HUES48 (cell line): ENCODE results near the gene SIRT4.

Experiments used
- H3K27ac ChIP-seq: one replicate; pipeline ENCODE4 v1.7.0; 2013; ENCODE audit warnings: low read depth, low read length, inconsistent platforms
- H3K27me3 ChIP-seq: 2 replicates; pipeline ENCODE4 v1.6.1; 2013; ENCODE audit warnings: mild to moderate bottlenecking, low read length; ENCODE audit not compliant: control insufficient read depth, insufficient read depth
- H3K36me3 ChIP-seq: 2 replicates; pipeline ENCODE4 v1.6.1; 2013; ENCODE audit warnings: low read length; ENCODE audit not compliant: control insufficient read depth, insufficient read depth
- H3K4me1 ChIP-seq: 2 replicates; pipeline ENCODE4 v1.6.1; 2013; ENCODE audit warnings: mild to moderate bottlenecking, low read length; ENCODE audit not compliant: control insufficient read depth, insufficient read depth
- H3K4me3 ChIP-seq: 2 replicates; pipeline ENCODE4 v1.5.1; 2013; ENCODE audit warnings: mild to moderate bottlenecking, low read depth, low read length
- H3K9ac ChIP-seq: 2 replicates; pipeline ENCODE4 v1.6.1; 2013; ENCODE audit warnings: mild to moderate bottlenecking, low read depth, low read length, moderate library complexity
- H3K9me3 ChIP-seq: 2 replicates; pipeline ENCODE4 v1.6.1; 2013; ENCODE audit warnings: low read length; ENCODE audit not compliant: control insufficient read depth, insufficient read depth

The SIRT4 gene

DNA sequence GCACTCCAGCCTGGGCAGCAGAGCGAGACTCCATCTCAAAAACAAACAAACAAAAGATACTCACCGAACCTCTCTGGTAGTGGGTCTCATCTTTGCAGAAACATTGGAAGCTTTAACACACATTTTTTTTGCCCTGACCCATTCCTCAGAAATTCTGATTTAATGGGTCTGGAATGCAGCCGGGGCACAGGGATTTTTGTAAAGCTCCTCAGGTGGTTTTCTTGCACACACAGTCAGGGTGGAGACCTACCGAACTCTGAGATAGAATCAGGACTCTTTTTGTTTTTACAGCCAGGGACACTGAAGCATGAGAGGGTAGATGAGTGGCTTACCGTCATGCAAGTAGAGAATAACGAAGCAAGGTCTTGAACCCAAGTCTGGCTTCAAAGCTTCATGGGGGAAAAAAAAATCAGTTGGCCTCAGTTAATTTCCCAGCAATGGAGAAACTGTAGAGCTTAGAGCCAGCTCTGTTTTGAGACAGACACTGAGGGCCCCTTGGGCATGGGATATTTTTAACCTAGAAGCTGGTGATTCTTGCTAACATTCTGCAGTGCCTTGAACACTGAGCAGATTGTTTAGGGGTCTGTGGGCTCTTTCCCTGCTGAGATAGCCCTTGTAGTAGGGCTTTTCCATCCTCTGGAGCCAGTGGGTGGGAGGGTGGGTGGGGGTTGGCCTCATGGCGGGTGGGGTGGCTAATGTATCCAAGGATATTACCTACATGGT, 15.2 kb upstream of the SIRT4 start:
- H3K9ac ChIP-seq, result no peak overlapping the region
- H3K36me3 ChIP-seq, result no peaks in the 10 kb centered on the region

DNA sequence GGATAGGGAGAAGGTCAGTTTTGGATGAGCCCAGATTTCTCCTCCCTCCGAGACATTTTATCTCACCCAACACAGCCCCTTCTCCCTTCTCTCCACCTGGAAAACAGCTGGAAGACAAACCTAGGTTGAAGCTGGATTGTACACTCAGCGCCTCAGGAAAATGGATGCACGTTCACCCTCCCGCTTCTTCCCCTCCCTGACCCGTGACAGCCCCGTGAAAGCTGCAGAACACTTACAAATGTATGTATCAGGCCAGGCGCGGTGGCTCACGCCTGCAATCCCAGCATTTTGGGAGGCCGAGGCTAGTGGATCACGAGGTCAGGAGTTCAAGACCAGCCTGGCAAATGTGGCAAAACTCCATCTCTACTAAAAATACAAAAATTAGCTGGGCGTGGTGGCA, 14.6 kb upstream of the SIRT4 start:
- H3K27ac ChIP-seq, result no peak overlapping the region

More for the DNA sequence above, 15.2 kb upstream of the SIRT4 start:
- Histone ChIP-seq H3K27ac (no peak overlapping the region), H3K4me1 (peaks cover 10% of the 10 kb centered on the region), H3K4me3 (no peak overlapping the region), H3K27me3 (no peaks in the 10 kb centered on the region), H3K9me3 (no peaks in the 10 kb centered on the region)

DNA sequence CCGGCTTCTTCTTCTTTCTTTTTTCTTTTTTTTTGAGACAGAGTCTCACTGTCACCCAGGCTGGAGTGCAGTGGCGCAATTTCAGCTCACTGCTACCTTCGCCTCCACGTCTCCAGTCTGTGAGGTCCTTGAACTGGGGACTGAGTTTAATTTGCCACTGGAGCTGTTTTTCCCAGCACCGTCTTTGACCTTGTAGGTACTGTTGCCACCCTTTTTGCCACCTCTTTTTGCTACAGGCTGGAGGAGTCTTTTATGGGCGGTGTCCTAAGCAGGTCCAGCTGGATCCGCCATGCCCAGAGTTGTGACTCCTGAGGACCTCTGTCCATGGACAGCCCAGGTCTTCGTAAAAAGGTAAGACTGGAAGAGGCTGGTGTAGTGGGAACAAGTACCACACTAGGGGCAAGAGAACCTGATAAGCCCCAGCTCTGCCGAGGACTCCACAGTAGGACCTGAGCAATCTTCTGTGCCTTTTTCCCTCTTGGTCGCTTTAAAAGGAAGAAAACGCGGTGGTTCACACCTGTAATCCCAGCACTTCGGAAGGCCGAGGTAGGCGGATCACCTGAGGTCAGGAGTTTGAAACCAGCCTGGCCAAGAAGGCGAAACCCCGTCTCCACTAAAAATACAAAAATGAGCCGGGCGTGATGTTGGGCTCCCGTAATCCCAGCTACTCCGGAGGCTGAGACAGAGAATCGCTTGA, 11.4 kb upstream of the SIRT4 start:
- peaks cover 17% of the 10 kb centered on the region for H3K4me1 ChIP-seq
- H3K4me3 ChIP-seq, result peak overlapping the region; percentile 22
- peak overlapping the region; percentile 99 for H3K27ac ChIP-seq
- no peaks in the 10 kb centered on the region for H3K36me3 ChIP-seq
- H3K9ac ChIP-seq, result peak overlapping the region; percentile 36; the same call in 1 of the 2 replicates
- no peaks in the 10 kb centered on the region for H3K27me3 ChIP-seq
- no peaks in the 10 kb centered on the region for H3K9me3 ChIP-seq

More for the DNA sequence above, 14.6 kb upstream of the SIRT4 start:
- Histone ChIP-seq H3K27me3 (no peaks in the 10 kb centered on the region), H3K4me1 (peaks cover 10% of the 10 kb centered on the region), H3K9me3 (no peaks in the 10 kb centered on the region), H3K36me3 (no peaks in the 10 kb centered on the region), H3K4me3 (no peak overlapping the region), H3K9ac (no peak overlapping the region)

DNA sequence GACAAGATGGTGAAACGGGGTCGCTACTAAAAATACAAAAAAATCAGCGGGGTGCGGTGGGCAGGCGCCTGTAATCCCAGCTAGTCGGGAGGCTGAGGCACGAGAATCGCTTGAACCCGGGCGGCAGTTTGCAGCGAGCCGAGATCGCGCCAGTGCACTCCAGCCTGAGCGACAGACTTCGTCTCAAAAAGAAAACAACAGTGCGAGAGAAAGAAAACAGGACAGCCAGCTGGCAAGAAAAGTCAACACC, 9.8 kb upstream of the SIRT4 start:
- Histone ChIP-seq H3K27me3 (no peaks in the 10 kb centered on the region), H3K9ac (peak overlapping the region; percentile 95)

DNA sequence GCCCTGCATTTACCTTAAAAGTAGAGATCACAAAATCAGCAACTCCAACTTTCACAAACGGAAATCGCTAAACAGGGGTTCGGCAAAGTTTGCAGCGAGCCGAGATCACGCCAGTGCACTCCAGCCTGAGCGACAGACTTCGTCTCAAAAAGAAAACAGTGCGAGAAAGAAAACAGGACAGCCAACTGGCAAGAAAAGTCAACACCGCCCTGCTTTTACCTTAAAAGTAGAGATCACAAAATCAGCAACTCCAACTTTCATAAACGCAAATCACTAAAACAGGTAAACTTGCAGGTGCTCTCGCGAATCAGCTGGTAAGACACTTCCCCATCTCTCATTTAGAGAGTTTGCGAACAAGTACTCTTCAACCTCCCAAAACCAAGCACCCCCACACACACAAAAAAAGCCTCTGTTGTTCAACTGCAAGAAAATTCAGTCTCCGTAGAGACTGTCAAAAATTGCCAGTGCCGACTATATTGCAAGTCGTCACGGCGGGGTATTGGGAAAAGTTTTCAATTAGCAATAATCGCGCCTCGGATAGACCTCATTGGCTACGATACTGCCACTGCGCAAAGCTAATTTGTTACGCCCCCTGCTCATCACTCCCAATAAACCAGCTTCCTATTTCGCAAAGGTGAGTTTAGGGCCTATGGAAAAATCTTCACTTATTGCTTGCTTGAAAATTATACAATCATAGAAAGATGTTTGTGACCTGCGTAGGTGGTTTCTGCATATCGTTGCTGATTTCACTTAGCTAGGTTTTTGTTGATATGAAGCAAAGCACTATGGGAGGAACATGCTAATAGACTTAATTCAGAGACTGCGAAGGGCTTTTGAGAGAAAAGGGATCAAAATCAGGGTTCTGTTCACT, 9.2 kb upstream of the SIRT4 start, which contains the start of gene RNU4-1:
Gene RNU4-1, minus strand, starts transcription at position 577 of the 871 bp plus-strand sequence.
- no peaks in the 10 kb centered on the region for H3K36me3 ChIP-seq
- H3K27me3 ChIP-seq, result no peaks in the 10 kb centered on the region
- H3K27ac ChIP-seq, result peak within 1 kb of the TSS; percentile 99
- H3K9me3 ChIP-seq, result no peaks in the 10 kb centered on the region
- peak within 1 kb of the TSS; percentile 98 for H3K9ac ChIP-seq
- H3K4me1 ChIP-seq, result peaks cover 13% of the 10 kb centered on the region
- H3K4me3 ChIP-seq, result peak within 1 kb of the TSS; percentile 66

More for the DNA sequence above, 9.8 kb upstream of the SIRT4 start:
- Histone ChIP-seq H3K36me3 (no peaks in the 10 kb centered on the region), H3K4me3 (peak overlapping the region; percentile 66), H3K27ac (peak overlapping the region; percentile 99), H3K9me3 (no peaks in the 10 kb centered on the region), H3K4me1 (peaks cover 13% of the 10 kb centered on the region)

DNA sequence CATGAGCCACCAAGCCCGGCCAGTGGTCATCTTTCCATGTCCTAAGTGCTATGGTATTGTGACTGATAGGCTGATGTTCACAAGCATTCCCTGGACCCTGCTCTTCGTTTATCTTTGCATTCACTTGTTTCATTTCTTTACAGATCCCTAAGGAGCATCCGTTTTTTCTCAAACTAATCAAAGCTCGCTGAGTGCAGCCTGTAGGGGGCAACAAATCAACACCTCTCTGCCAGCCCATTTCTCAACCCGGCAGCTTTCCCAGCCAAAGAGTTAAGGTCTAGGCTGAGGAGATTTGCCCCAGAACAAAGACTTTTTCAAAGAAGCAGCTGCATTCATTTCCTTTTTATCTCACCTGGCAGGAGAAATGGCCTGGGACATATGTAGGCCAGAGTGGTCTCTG, 12.1 kb downstream of the SIRT4 start:
- peaks cover 7% of the 10 kb centered on the region for H3K4me1 ChIP-seq
- H3K9ac ChIP-seq, result no peak overlapping the region
- no peaks in the 10 kb centered on the region for H3K27me3 ChIP-seq
- no peaks in the 10 kb centered on the region for H3K36me3 ChIP-seq
- no peaks in the 10 kb centered on the region for H3K9me3 ChIP-seq
- no peak overlapping the region for H3K27ac ChIP-seq
- no peak overlapping the region for H3K4me3 ChIP-seq

DNA sequence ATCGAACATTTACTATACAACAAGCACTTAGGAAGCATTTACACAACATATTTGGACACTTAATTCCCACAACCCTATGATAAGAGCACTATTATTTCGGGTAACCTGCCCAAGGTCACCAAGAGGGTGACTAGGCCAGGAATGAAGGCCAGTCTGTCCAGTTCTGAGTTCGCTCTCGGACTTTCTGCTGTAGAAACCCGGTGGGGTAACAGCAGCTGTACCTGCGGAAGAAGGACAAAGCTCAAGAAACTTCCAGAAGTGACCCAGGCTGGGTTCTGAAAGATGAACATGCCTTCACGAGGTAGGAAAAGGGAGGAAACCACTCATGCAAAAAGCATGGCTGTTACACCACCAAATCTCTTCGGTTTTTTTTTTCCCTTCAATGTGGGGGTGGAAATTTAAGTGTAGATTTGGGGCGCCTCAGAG, 14.7 kb downstream of the SIRT4 start:
- H3K27ac ChIP-seq, result peak overlapping the region; percentile 79
- H3K27me3 ChIP-seq, result no peaks in the 10 kb centered on the region
- H3K4me1 ChIP-seq, result peaks cover 7% of the 10 kb centered on the region
- no peaks in the 10 kb centered on the region for H3K9me3 ChIP-seq
- no peaks in the 10 kb centered on the region for H3K36me3 ChIP-seq
- H3K9ac ChIP-seq, result peak overlapping the region; percentile 64
- H3K4me3 ChIP-seq, result peak overlapping the region; percentile 67

DNA sequence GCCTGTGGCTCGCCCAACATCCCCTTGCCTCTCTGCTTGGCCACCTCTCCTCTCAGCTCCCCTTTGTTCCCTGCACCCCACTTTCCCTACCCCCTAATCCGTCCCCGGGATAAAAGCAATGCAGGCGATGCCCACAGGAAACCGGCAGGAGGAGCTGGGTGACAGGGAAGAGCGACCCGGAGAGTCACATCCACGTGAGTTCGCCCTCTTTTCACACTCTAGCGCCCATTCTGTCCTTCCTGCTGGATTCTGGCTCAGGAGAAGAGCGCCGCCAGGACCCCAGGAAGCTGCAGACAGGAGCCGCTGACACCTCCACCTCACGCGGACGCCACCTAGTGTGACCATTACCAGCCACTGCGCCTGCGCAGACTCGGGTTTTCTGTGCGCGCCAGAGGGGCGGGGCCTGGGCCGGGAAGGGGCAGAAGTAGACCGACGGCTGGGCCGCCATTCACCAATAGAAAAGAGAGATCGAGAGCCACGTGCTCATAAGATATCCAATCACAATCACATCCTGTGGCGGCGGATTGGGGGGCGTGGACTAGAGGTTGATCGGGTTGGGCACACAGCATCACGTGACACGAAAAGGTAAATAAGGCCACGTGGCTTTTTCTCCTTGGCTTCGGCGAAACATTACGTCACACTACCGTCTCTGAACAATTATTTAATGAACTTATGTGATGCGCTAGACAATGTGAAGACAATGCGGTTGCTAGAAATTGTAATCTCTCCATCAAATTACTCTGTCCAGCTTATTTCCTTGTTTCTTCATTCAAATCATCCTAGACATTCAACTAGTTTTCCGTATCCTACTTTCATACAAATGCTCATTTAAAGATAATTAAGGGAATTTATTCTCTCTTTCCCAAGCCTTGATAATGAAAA, 15.3 kb downstream of the SIRT4 start:
- Histone ChIP-seq H3K27me3 (no peaks in the 10 kb centered on the region), H3K27ac (peak overlapping the region; percentile 79), H3K36me3 (no peaks in the 10 kb centered on the region), H3K4me3 (peak overlapping the region; percentile 67), H3K4me1 (peaks cover 7% of the 10 kb centered on the region), H3K9ac (peak overlapping the region; percentile 64), H3K9me3 (no peaks in the 10 kb centered on the region)

DNA sequence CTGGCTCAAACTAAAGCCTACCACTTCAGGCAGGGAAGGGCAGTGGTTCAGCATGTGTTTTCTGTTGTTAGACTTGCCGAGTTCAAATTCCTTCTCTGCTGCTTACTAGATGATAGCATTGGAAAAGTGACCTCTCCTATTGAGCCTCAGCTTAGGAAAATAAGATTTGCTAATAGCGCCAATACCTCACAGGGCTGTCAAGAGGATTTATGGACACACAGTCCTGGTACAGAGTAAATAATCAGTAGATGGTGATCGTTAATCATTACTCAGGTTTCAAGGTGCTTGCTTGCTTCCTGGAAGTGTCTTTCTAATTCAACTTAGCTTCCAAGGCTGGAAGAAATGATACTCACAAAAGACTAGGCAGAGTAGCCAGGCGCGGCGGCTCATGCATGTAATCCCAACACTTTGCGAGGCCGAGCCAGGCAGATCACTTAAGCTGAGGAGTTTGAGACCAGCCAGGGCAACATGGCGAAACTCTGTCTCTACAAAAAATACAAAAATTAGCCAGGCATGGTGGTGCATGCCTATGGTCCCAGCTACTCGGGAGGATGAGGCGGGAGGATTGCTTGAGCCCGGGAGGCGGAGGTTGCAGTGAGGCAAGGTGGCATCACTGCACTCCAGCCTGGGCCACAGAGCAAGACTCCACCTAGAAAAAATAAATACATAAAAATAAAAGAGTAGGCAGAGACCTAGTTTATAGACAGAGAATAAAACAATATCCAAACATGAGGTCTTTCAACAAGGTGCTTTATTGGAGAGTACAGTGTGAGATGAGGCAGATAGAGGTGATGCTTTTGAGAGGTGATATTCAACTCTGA, 19.5 kb downstream of the SIRT4 start:
- Histone ChIP-seq H3K36me3 (no peaks in the 10 kb centered on the region), H3K9ac (no peak overlapping the region), H3K27ac (no peak overlapping the region), H3K27me3 (no peaks in the 10 kb centered on the region), H3K9me3 (no peaks in the 10 kb centered on the region), H3K4me3 (no peak overlapping the region), H3K4me1 (peaks cover 6% of the 10 kb centered on the region)

DNA sequence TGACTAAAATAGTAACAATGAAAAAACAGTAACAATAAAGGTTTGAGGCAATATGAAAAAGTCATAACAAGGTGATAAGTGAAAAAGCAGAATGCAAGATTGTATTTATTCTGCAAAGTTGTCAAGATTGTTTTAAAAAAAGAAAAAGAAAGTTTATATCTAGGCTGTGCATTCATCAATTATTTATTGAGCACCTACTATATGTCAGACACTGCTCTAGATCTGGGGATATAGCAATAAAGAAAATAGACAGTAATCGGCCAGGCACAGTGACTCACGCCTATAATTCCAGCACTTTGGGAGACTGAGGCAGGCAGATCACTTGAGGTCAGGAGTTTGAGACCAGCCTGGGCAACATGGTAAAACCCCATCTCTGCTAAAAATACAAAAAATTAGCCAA, 21.7 kb downstream of the SIRT4 start:
- no peak overlapping the region for H3K4me3 ChIP-seq
- H3K36me3 ChIP-seq, result no peaks in the 10 kb centered on the region
- no peak overlapping the region for H3K9ac ChIP-seq
- H3K4me1 ChIP-seq, result no peaks in the 10 kb centered on the region
- H3K27ac ChIP-seq, result no peak overlapping the region
- H3K9me3 ChIP-seq, result no peaks in the 10 kb centered on the region
- no peaks in the 10 kb centered on the region for H3K27me3 ChIP-seq
